ENCODE results near the gene RNF180.
"Not testable (repeated sequence)": the region's sequence is repeated elsewhere in the genome, so short reads cannot be mapped to it uniquely, and the experiment has no call there.

The RNF180 gene

GRCh38 chr5:64207978-64208377, 42.3 kb downstream of the RNF180 start:
- TF ChIP-seq, protein P1, sequence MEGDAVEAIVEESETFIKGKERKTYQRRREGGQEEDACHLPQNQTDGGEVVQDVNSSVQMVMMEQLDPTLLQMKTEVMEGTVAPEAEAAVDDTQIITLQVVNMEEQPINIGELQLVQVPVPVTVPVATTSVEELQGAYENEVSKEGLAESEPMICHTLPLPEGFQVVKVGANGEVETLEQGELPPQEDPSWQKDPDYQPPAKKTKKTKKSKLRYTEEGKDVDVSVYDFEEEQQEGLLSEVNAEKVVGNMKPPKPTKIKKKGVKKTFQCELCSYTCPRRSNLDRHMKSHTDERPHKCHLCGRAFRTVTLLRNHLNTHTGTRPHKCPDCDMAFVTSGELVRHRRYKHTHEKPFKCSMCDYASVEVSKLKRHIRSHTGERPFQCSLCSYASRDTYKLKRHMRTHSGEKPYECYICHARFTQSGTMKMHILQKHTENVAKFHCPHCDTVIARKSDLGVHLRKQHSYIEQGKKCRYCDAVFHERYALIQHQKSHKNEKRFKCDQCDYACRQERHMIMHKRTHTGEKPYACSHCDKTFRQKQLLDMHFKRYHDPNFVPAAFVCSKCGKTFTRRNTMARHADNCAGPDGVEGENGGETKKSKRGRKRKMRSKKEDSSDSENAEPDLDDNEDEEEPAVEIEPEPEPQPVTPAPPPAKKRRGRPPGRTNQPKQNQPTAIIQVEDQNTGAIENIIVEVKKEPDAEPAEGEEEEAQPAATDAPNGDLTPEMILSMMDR (IDR thresholded peaks at IDR 0.05; ENCODE audit: extremely low read depth, insufficient read depth, missing control alignments), result peak; percentile 7
- DNase-seq (ENCODE audit: low spot score), result no peak
- in situ Hi-C loops (cut with MboI; ENCODE audit: low pct_unique_long_range_greater_than_20kb, low sequenced_read_pairs, unreplicated experiment), result no loop called here

GRCh38 chr5:64209353-64209752, 43.7 kb downstream of the RNF180 start:
- TF ChIP-seq, protein P1 (IDR thresholded peaks at IDR 0.05; ENCODE audit: extremely low read depth, insufficient read depth, missing control alignments), result no peak
- no peak for DNase-seq (ENCODE audit: low spot score)
- in situ Hi-C loops (cut with MboI; ENCODE audit: low pct_unique_long_range_greater_than_20kb, low sequenced_read_pairs, unreplicated experiment), result no loop called here

GRCh38 chr5:64210866-64211265, 45.2 kb downstream of the RNF180 start:
- in situ Hi-C loops (cut with MboI; ENCODE audit: low pct_unique_long_range_greater_than_20kb, low sequenced_read_pairs, unreplicated experiment), result no loop called here
- DNase-seq (ENCODE audit: low spot score), result no peak
- TF ChIP-seq, protein P1 (IDR thresholded peaks at IDR 0.05; ENCODE audit: extremely low read depth, insufficient read depth, missing control alignments), result no peak

GRCh38 chr5:64213011-64213410, 47.4 kb downstream of the RNF180 start:
- in situ Hi-C loops (cut with MboI; ENCODE audit: low pct_unique_long_range_greater_than_20kb, low sequenced_read_pairs, unreplicated experiment), result no loop called here
- no peak for DNase-seq (ENCODE audit: low spot score)
- TF ChIP-seq, protein P1 (IDR thresholded peaks at IDR 0.05; ENCODE audit: extremely low read depth, insufficient read depth, missing control alignments), result no peak

- DNase-seq (ENCODE audit: low spot score), result no peak
- in situ Hi-C loops (cut with MboI; ENCODE audit: low pct_unique_long_range_greater_than_20kb, low sequenced_read_pairs, unreplicated experiment), result no loop called here
- TF ChIP-seq, protein P1 (IDR thresholded peaks at IDR 0.05; ENCODE audit: extremely low read depth, insufficient read depth, missing control alignments), result no peak
Measured at GRCh38 chr5:64213531-64213930, 47.9 kb downstream of the RNF180 start.

GRCh38 chr5:64214132-64214531, 48.5 kb downstream of the RNF180 start:
- TF ChIP-seq, protein P1 (IDR thresholded peaks at IDR 0.05; ENCODE audit: extremely low read depth, insufficient read depth, missing control alignments), result no peak
- no peak for DNase-seq (ENCODE audit: low spot score)
- in situ Hi-C loops (cut with MboI; ENCODE audit: low pct_unique_long_range_greater_than_20kb, low sequenced_read_pairs, unreplicated experiment), result no loop called here

- in situ Hi-C loops (cut with MboI; ENCODE audit: low pct_unique_long_range_greater_than_20kb, low sequenced_read_pairs, unreplicated experiment), result no loop called here
- TF ChIP-seq, protein P1 (IDR thresholded peaks at IDR 0.05; ENCODE audit: extremely low read depth, insufficient read depth, missing control alignments), result no peak
- no peak for DNase-seq (ENCODE audit: low spot score)
Measured at GRCh38 chr5:64221911-64222310, 56.3 kb downstream of the RNF180 start.

- not testable (repeated sequence) for DNase-seq (ENCODE audit: low spot score)
- in situ Hi-C loops (cut with MboI; ENCODE audit: low pct_unique_long_range_greater_than_20kb, low sequenced_read_pairs, unreplicated experiment), result loop anchor here (25.0 kb wide), 1 partner anchor 387 kb away; no protein-coding TSS in a partner anchor
Measured at GRCh38 chr5:64225286-64225981, 59.8 kb downstream of the RNF180 start.

GRCh38 chr5:64227131-64227537, 61.5 kb downstream of the RNF180 start:
- not testable (repeated sequence) for DNase-seq (ENCODE audit: low spot score)
- in situ Hi-C loops (cut with MboI; ENCODE audit: low pct_unique_long_range_greater_than_20kb, low sequenced_read_pairs, unreplicated experiment), result loop anchor here (25.0 kb wide), 1 partner anchor 385 kb away; no protein-coding TSS in a partner anchor

Measured in GM13977 (cell line).